ENCODE results near the gene SLC7A6. TPM values are rescaled to one million over a fixed set of nuclear protein-coding genes. Genes with fewer than 3 reads are reported as not detected.

The SLC7A6 gene
- total and polyA plus RNA-seq, 2 experiments from 2014 or later = 20.5 to 29.7 TPM

GRCh38 chr16:68244903-68245853 is 19.1 kb upstream of the SLC7A6 start, which contains the start of gene PLA2G15:
TSS of gene PLA2G15 (plus strand) at chr16:68245373. CDS start at chr16:68245427, 54 bp downstream.
- Histone ChIP-seq H3K4me2 (peak within 1 kb of the TSS; percentile 92), H3K4me1 (ENCODE audit: insufficient read depth) (peaks cover 7% of the 10 kb centered on the region), H2AFZ (peak within 1 kb of the TSS; percentile 81), H3K36me3 (replicated peaks; ENCODE audit: insufficient read depth, low read depth) (no peaks in the 10 kb centered on the region), H3K27me3 (no peaks in the 10 kb centered on the region), H3K9me3 (ENCODE audit: low read depth) (no peaks in the 10 kb centered on the region), H4K20me1 (ENCODE audit: insufficient read depth, poor library complexity, severe bottlenecking) (no peaks in the 10 kb centered on the region), H3K4me3 (peak within 1 kb of the TSS; percentile 96), H3K79me2 (peaks cover 9% of the 10 kb centered on the region), H3K27ac (peak within 1 kb of the TSS; percentile 26), H3K9me2 (replicated peaks; ENCODE audit: insufficient read depth) (no peaks in the 10 kb centered on the region)
- TF ChIP-seq CTCF (IDR thresholded peaks at IDR 0.05; ENCODE audit: poor library complexity) (no peak), EZH2 (IDR thresholded peaks at IDR 0.05; ENCODE audit: borderline replicate concordance) (no peak), EZH2phosphoT487 (IDR thresholded peaks at IDR 0.05; ENCODE audit: low read depth, severe bottlenecking, unreplicated experiment) (no peak)
- peak; percentile 96 for DNase-seq (ENCODE audit: low spot score)
- WGBS (ENCODE audit: low lambda C conversion rate, missing lambda C conversion rate) = 2% methylated on average over 59 of the region's 75 CpGs

GRCh38 chr16:68246121-68246520 is 18.2 kb upstream of the SLC7A6 start:
- Histone ChIP-seq H4K20me1 (ENCODE audit: insufficient read depth, poor library complexity, severe bottlenecking) (no peaks in the 10 kb centered on the region), H3K4me2 (peak overlapping the region; percentile 90), H3K4me3 (no peak overlapping the region), H3K27ac (no peak overlapping the region), H3K4me1 (ENCODE audit: insufficient read depth) (peaks cover 7% of the 10 kb centered on the region), H3K79me2 (peaks cover 9% of the 10 kb centered on the region), H2AFZ (no peak overlapping the region), H3K27me3 (no peaks in the 10 kb centered on the region), H3K36me3 (replicated peaks; ENCODE audit: insufficient read depth, low read depth) (no peaks in the 10 kb centered on the region), H3K9me2 (replicated peaks; ENCODE audit: insufficient read depth) (no peaks in the 10 kb centered on the region), H3K9me3 (ENCODE audit: low read depth) (no peaks in the 10 kb centered on the region)
- DNase-seq (ENCODE audit: low spot score) = no peak
- TF ChIP-seq EZH2 (IDR thresholded peaks at IDR 0.05; ENCODE audit: borderline replicate concordance) (no peak), CTCF (IDR thresholded peaks at IDR 0.05; ENCODE audit: poor library complexity) (no peak), EZH2phosphoT487 (IDR thresholded peaks at IDR 0.05; ENCODE audit: low read depth, severe bottlenecking, unreplicated experiment) (no peak)
- 91% methylated on average over 7 of the region's 7 CpGs for WGBS (ENCODE audit: low lambda C conversion rate, missing lambda C conversion rate)

- no peaks in the 10 kb centered on the region for H3K27me3 ChIP-seq
- H2AFZ ChIP-seq = no peak overlapping the region
- H3K4me1 ChIP-seq (ENCODE audit: insufficient read depth) = peaks cover 7% of the 10 kb centered on the region
- H3K4me2 ChIP-seq = no peak overlapping the region
- H3K36me3 ChIP-seq (replicated peaks; ENCODE audit: insufficient read depth, low read depth) = no peaks in the 10 kb centered on the region
- no peak overlapping the region for H3K27ac ChIP-seq
- no peak for DNase-seq (ENCODE audit: low spot score)
- H3K9me3 ChIP-seq (ENCODE audit: low read depth) = no peaks in the 10 kb centered on the region
- no peaks in the 10 kb centered on the region for H4K20me1 ChIP-seq (ENCODE audit: insufficient read depth, poor library complexity, severe bottlenecking)
- H3K4me3 ChIP-seq = no peak overlapping the region
- 94% methylated on average over 5 of the region's 5 CpGs for WGBS (ENCODE audit: low lambda C conversion rate, missing lambda C conversion rate)
- peaks cover 9% of the 10 kb centered on the region for H3K79me2 ChIP-seq
- TF ChIP-seq EZH2phosphoT487 (IDR thresholded peaks at IDR 0.05; ENCODE audit: low read depth, severe bottlenecking, unreplicated experiment) (no peak), CTCF (IDR thresholded peaks at IDR 0.05; ENCODE audit: poor library complexity) (no peak), EZH2 (IDR thresholded peaks at IDR 0.05; ENCODE audit: borderline replicate concordance) (no peak)
- H3K9me2 ChIP-seq (replicated peaks; ENCODE audit: insufficient read depth) = no peaks in the 10 kb centered on the region
These were observed 17.7 kb upstream of the SLC7A6 start for GRCh38 chr16:68246666-68247065.
